Left kidney (tissue), 8 donors: Measurements from ENCODE around the gene F2RL1. TPM values are rescaled to one million over a fixed set of nuclear protein-coding genes. Genes with fewer than 3 reads are reported as not detected.
"Not testable (repeated sequence)": the region's sequence is repeated elsewhere in the genome, so short reads cannot be mapped to it uniquely, and the experiment has no call there.

ENCODE experiments used
- DNase-seq: peaks from one replicate; pipeline ENCODE4 v3.0.0-alpha.2; 2013
- long read RNA-seq, 8 donors: transcript quantifications; one replicate each; lab custom pipeline, GENCODE V29; 2026
- polyA plus RNA-seq: library from polyadenylated mRNA; unstranded; fragments of 120-200 nt; gene quantifications from one replicate; pipeline ENCODE4 v1.2.1, GENCODE V29; 2013; ENCODE audit not compliant: insufficient read length

Gene F2RL1
- 38.4 TPM for polyA plus RNA-seq
- long read RNA-seq, donor 1, transcript F2RL1-201 (2 exons, 2,914 nt): major isoform, 18 of 19 reads
- long read RNA-seq, donor 1, partial matches to known transcripts: 0 of 19 reads
- long read RNA-seq, donor 1, other reads (novel, unspliced or antisense): 0 of 19 reads
- long read RNA-seq, donor 2, partial matches to known transcripts: 16 of 20 reads
- long read RNA-seq, donor 2, other reads (novel, unspliced or antisense): 0 of 20 reads
- long read RNA-seq, donor 3, transcript F2RL1-201 (2 exons, 2,914 nt): major isoform, 15 of 15 reads
- long read RNA-seq, donor 3, partial matches to known transcripts: 0 of 15 reads
- long read RNA-seq, donor 3, other reads (novel, unspliced or antisense): 0 of 15 reads
- long read RNA-seq, donor 4, partial matches to known transcripts: 0 of 1 reads
- long read RNA-seq, donor 4, other reads (novel, unspliced or antisense): 0 of 1 reads
- long read RNA-seq, donor 5, transcript F2RL1-201 (2 exons, 2,914 nt): major isoform, 17 of 17 reads
- long read RNA-seq, donor 5, partial matches to known transcripts: 0 of 17 reads
- long read RNA-seq, donor 5, other reads (novel, unspliced or antisense): 0 of 17 reads
- long read RNA-seq, donor 6, transcript F2RL1-201 (2 exons, 2,914 nt): major isoform, 10 of 27 reads
- long read RNA-seq, donor 6, partial matches to known transcripts: 17 of 27 reads
- long read RNA-seq, donor 6, other reads (novel, unspliced or antisense): 0 of 27 reads
- long read RNA-seq, donor 7, transcript F2RL1-201 (2 exons, 2,914 nt): major isoform, 16 of 27 reads
- long read RNA-seq, donor 7, partial matches to known transcripts: 11 of 27 reads
- long read RNA-seq, donor 7, other reads (novel, unspliced or antisense): 0 of 27 reads
- long read RNA-seq, donor 8, partial matches to known transcripts: 0 of 4 reads
- long read RNA-seq, donor 8, other reads (novel, unspliced or antisense): 0 of 4 reads

DNA sequence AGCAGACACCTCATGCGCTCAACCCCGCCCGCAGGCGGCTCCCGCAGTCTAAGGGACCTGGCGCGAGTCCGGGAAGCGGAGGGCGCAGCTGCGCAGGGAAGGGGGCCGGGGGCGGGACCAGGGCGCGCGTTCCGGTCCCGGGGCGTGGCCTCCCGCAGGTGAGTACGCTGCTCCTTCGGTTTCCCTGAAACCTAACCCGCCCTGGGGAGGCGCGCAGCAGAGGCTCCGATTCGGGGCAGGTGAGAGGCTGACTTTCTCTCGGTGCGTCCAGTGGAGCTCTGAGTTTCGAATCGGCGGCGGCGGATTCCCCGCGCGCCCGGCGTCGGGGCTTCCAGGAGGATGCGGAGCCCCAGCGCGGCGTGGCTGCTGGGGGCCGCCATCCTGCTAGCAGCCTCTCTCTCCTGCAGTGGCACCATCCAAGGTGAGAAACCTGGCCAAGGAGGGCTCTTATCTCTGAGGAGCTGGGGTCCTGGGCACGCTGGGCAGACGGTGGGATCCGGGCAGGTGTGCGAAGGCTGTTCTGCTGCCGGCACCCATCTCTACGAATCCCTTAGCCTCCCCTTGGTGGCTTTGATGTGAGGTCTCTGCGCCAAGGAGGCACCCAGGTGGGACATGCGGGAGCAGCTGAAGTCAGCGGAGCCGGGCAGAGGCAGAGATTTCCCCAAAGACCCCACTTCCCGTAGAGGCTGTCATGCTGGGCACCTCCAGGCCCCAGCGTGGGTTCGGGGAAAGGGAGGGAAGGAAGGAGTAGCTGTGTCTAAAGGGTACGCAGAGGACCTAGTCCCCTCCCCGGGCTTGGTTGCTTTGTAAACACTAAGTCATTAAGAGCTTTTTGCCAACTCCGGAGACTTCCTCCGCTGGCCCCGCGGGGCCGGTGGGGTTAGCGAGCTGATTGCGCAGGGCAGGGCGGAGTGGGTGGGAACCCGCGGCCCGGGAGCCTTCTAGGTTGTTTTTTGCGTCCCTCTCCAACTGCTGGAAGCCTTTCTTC lies at the start of gene F2RL1:
TSS of gene F2RL1 (plus strand) at position 187 of the 988 bp plus-strand sequence. CDS start at position 340, 153 bp downstream.
- DNase-seq: peak; percentile 80

DNA sequence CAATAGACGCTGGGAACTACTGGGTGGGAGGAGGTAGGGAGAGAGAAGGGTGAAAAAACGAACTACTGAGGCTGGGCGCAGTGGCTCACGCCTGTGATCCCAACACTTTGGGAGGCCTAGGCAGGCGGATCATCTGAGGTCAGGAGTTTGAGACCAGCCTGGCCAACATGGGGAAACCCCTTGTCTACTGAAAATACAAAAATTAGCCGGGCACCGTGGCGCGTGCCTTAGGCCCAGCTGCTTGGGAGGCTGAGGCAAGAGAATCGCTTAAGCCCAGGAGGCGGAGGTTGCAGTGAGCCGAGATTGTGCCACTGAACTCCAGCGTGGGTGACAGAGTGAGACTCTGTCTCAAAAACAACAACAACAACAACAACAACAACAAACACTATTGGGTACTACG lies 47.8 kb upstream of the F2RL1 start:
- DNase-seq: not testable (repeated sequence)

- DNase-seq: no peak
These were observed 47.0 kb upstream of the F2RL1 start for GRCh38 chr5:76771705-76772405.

- no peak for DNase-seq
These were observed 42.9 kb upstream of the F2RL1 start for GRCh38 chr5:76775921-76776320.

- DNase-seq: no peak
These were observed 42.4 kb upstream of the F2RL1 start for GRCh38 chr5:76776391-76776790.

DNA sequence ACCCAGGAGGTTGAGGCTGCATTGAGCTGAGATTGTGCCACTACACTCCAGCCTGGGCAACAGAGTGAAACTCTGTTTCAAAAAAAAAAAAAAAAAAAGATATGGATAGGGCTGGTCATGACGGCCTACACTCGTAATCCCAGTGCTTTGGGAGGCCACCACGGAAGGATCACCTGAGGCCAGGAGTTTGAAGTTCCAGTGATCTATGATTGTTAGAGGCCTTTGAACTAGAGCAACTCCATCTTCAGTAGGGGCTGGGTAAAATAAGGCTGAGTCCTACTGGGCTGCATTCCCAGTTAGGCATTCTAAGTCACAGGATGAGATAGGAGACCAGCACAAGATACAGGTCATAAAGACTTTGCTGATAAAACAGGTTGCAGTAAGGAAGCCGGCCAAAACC lies 38.2 kb upstream of the F2RL1 start:
- DNase-seq: not testable (repeated sequence)

DNA sequence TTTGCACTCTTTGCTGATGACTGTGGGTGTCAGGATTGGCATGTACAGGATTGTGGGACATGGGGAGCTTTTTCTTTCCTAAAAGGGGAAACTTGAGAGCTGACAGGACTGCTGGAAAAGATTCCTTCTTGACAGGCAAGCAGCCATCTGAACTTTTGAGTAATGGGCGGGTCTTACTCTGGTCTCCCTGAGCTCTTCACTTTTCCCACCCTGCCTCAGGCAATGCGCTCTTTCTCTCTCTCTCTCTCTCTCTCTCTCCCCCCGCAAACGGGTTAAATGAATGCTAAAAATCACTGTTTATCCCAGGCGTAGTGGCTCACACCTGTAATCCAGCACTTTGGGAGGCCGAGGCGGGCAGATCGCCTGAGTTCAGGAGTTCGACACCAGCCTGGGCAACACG lies 37.1 kb upstream of the F2RL1 start:
- DNase-seq: no peak

DNA sequence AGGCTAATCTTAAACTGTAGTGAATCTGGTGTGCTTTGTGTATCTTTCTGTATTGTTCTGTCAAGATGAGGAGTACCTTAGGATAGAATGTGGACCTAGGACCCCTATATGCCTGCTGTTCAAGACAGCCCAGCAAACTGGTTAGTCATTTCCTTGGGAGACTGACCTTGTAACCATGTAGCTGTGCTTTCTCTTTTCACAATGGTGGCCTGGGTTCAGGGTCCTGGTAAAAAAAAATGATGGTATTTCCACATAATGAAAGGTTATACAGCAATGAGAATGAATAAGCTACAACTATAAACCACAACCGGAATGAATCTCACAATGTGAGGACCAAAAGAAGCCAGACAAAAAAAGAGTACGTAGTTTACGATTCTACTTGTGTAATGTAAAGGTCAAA lies 36.4 kb upstream of the F2RL1 start:
- no peak for DNase-seq

GRCh38 chr5:76787237-76787636 lies 31.6 kb upstream of the F2RL1 start:
- no peak for DNase-seq

GRCh38 chr5:76788362-76788761 lies 30.5 kb upstream of the F2RL1 start:
- DNase-seq: no peak

GRCh38 chr5:76789275-76789674 lies 29.6 kb upstream of the F2RL1 start:
- DNase-seq: not testable (repeated sequence)

GRCh38 chr5:76789991-76790581 lies 28.7 kb upstream of the F2RL1 start:
- no peak for DNase-seq

DNA sequence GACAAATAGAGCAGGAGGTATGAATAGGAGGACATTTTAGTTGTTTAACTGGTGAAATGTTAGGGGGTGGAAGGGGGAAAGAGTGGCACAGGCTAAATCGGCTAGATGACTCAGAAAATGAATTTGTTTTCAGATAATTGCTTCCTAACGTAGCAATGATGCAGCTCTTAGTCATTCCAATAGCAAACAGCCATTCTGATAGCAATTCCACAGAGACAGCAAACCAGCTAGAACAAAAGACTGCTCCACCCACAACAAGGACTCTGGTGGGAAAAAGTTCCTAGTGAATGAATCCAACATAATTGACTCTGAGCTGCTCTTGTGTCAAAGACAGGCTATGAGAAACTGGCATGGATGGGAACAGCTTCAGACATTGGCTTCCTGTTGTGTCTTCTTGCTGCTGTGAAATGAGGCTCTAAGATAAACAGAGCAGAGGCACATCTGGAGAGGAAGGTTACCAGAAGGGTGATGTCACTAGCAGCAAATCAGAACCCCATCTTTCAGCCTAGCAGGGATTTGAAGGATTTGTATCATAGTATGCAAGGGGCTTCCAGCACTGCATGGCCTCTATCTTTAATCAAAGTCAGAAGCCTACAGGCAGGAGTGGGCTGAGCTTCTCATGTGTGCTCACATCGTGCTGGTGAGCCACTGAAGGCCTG lies 28.1 kb upstream of the F2RL1 start:
- DNase-seq: no peak

DNA sequence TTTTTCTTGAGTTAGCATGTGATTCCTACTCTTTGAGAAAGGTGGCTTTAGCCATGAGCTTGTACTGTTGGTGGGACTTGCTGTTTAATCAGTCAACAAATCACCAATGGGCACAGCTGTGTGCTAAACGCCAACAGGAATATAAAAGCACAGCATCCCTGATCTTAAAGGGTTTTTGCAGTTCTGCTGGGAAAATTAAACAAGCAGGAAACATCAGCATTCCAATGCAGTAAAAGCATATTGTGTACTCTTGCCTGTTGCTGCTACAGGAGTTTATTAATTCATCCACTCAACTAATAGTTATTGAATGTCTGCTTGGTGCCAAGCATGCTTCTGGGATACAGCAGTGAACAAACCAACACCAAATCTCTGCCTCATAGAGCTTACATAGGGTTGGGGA lies 27.4 kb upstream of the F2RL1 start:
- no peak for DNase-seq

DNA sequence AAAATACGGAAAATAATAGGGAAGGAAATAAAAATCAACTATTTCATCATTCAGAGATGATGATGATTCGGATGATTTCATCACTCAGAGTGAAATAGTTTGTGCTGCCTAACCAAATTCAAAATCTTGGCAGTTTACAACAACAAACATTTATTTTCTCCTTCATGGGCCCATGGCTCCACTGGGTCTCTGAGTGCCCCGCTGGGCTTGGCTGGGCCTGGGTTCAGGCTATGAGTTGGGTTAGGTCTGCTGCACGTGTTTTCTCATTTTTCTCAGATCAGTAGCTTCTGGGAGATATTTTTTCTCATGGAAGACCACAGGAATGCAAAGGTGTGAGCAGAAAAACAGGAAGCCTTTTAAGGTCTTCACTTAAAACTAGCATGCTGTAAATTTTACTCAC lies 24.0 kb upstream of the F2RL1 start:
- DNase-seq: no peak

GRCh38 chr5:76799588-76799987 lies 19.2 kb upstream of the F2RL1 start:
- no peak for DNase-seq

GRCh38 chr5:76800579-76800978 lies 18.3 kb upstream of the F2RL1 start:
- no peak for DNase-seq

- DNase-seq: no peak
These were observed 17.5 kb upstream of the F2RL1 start for GRCh38 chr5:76801159-76801802.

GRCh38 chr5:76801803-76802195 lies 17.0 kb upstream of the F2RL1 start:
- DNase-seq: no peak

DNA sequence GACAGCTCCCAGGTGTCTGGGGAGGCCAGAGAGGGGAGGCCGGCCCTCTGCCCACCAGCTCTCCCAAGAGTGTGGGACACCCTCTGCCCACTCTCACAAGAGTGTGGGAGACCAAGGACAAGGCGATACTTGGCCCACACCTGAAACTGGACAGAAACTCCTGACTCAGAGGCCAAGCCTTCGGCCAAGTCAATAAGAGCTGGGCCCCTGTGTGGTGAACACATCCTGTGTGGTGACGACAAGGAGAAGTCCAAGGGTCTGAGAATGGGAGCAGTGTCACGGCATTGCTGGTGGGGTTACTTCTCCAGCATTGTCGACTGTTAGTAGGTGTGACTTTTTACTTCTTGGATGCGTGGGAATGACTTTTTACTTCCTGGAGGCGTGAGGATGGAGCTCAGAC lies 14.6 kb upstream of the F2RL1 start:
- no peak for DNase-seq
